Testis (tissue), 3 donors: ENCODE measurements around the gene ARID1A. TPM values are rescaled to one million over a fixed set of nuclear protein-coding genes. Genes with fewer than 3 reads are reported as not detected.

Experiments used
- DNase-seq: peaks from one replicate; pipeline ENCODE4 v3.0.0-alpha.2; 2019
- H3K27ac ChIP-seq, 2 donors: fragments of 200-600 bp; sonication (generic); one replicate each; pipeline ENCODE4 v1.5.1; 2019
- H3K27me3 ChIP-seq: fragments of 200-600 bp; sonication (generic); one replicate; pipeline ENCODE4 v1.5.1; 2019
- H3K36me3 ChIP-seq: fragments of 200-600 bp; sonication (generic); one replicate; pipeline ENCODE4 v1.5.1; 2017; ENCODE audit warnings: low read depth; ENCODE audit errors: missing control alignments
- H3K4me1 ChIP-seq: fragments of 200-600 bp; sonication (generic); one replicate; pipeline ENCODE4 v1.5.1; 2019
- H3K4me3 ChIP-seq, 2 donors: fragments of 200-600 bp; sonication (generic); one replicate each; pipeline ENCODE4 v1.5.1; 2017 to 2019
- H3K9me3 ChIP-seq: fragments of 200-600 bp; sonication (generic); one replicate; pipeline ENCODE4 v1.5.1; 2017
- CTCF ChIP-seq, 3 experiments: fragments of 450-650 bp in 2 of 3; fragments of 200-600 bp in 1 of 3; sonication (generic) in 1 of 3; IDR thresholded peaks; one replicate each; pipeline ENCODE4 v1.5.1; 2016 to 2019; ENCODE audit warnings: antibody characterized with exemption in 3 of 3, mild to moderate bottlenecking in 2 of 3, moderate library complexity in 1 of 3
- POLR2A ChIP-seq: fragments of 450-650 bp; IDR thresholded peaks from one replicate; pipeline ENCODE4 v1.6.1; 2017; ENCODE audit warnings: antibody characterized with exemption, mild to moderate bottlenecking, moderate library complexity
- WGBS, 2 donors: methylation state at CpG; one replicate each; pipeline ENCODE4 v1.1.5; 2018; 5-methylcytosine and 5-hydroxymethylcytosine counted together
- intact Hi-C: fragments of 100-400 bp; cut with DNase I; formaldehyde crosslinking; loops from one replicate; pipeline ENCODE4 v1.15.1; 2023; ENCODE audit warnings: low total_unique reads
- polyA plus RNA-seq: library from polyadenylated mRNA; stranded (reverse); fragments of 350-450 nt; fragmentation: Illumina TruSeq; extraction: RNeasy Lipid Tissue Mini Kit (QIAGEN cat#74804); gene quantifications from one replicate; pipeline ENCODE4 v1.2.3, GENCODE V29; 2014; ENCODE audit warnings: low read depth, low replicate concordance; ENCODE audit not compliant: insufficient read depth
- total RNA-seq, 2 donors: library from RNA; depleted of rRNA; stranded (reverse); fragments of >200 nt; gene quantifications; one replicate each; pipeline ENCODE4 v1.2.3, GENCODE V29; 2016

The ARID1A gene
- total and polyA plus RNA-seq, 3 donors from 2014 or later = 53.7 to 119 (median 106) TPM

DNA sequence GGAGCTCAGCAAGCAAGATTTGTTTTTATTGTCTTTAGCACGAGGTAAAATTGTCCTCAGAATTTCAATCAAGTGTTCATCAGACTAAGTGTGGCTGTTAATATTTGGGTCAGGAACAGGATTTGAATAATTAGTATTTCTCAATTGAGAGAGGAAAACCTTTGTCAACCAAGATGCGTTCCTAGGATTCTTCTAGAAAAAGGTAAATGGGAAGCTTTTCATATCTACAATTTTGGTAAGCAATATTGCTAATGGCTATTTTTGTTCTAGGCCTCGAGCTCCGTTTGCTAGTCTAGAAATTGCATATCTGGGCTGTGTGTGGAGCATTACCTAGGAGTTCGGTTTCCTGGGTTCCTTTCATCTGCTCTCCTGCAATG is 87.8 kb downstream of the ARID1A start:
- H3K27me3 ChIP-seq = no peaks in the 10 kb centered on the region
- no peaks in the 10 kb centered on the region for H3K9me3 ChIP-seq
- no peak for DNase-seq
- 81 to 89% methylated on average over 5 of the region's 5 CpGs for WGBS, 2 donors
- H3K4me1 ChIP-seq = peaks cover 50% of the 10 kb centered on the region
- intact Hi-C loops = no loop called here
- peak overlapping the region in 1 of 2 donors; percentile 100 for H3K27ac ChIP-seq
- peaks cover 4% of the 10 kb centered on the region for H3K36me3 ChIP-seq
- no peak overlapping the region for H3K4me3 ChIP-seq
- no peak for TF ChIP-seq POLR2A
- TF ChIP-seq CTCF (IDR thresholded peaks at IDR 0.05) = no peak

DNA sequence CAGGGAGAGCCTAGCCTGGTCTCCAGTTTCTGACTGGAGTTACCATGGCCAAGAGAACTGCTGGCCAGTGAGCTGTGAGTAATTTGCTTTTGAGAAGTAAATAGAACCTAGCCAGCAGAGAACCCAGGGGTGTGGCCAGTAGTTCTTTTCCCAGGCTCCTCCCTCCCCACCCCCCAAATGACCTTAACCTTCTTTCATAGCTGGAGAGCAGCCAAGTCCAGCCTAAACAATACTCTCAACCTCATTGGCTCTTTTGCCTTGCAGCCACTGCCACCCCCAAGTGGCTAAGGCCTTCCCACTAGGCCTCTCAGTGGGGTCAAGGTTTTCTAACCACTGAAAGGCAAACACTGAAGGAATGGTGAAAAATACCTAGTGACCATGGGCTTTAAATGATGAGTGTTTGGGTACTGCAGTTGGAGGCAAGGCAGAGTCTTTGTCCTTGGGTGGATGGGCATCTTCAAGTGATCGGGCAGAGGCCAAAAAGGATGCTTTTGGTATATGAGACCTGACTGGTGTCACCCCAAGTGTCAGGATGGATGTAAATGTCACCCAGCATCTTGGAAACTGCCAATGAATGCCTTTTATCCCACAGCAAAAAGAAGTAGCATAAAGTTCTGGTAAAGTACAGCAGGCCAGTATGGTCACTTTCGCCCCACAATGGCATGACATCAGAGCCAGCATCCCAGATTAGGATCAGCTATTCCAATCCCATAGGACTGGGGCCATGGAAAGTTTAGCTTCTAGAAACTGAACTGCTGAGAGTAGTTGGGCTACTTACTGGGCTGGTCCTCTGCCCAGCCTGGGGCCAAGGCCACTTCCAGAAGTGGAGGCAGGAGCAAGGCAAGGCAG is 88.4 kb downstream of the ARID1A start:
- no peak overlapping the region for H3K4me3 ChIP-seq
- no peak for TF ChIP-seq CTCF (IDR thresholded peaks at IDR 0.05)
- TF ChIP-seq POLR2A = no peak
- H3K36me3 ChIP-seq = peaks cover 4% of the 10 kb centered on the region
- H3K27me3 ChIP-seq = no peaks in the 10 kb centered on the region
- no peaks in the 10 kb centered on the region for H3K9me3 ChIP-seq
- intact Hi-C loops = no loop called here
- WGBS, 2 donors = 69 to 71% methylated on average over 2 of the region's 2 CpGs
- peaks cover 53% of the 10 kb centered on the region for H3K4me1 ChIP-seq
- H3K27ac ChIP-seq = peak overlapping the region; percentile 35 to 100
- peak; percentile 81 for DNase-seq

DNA sequence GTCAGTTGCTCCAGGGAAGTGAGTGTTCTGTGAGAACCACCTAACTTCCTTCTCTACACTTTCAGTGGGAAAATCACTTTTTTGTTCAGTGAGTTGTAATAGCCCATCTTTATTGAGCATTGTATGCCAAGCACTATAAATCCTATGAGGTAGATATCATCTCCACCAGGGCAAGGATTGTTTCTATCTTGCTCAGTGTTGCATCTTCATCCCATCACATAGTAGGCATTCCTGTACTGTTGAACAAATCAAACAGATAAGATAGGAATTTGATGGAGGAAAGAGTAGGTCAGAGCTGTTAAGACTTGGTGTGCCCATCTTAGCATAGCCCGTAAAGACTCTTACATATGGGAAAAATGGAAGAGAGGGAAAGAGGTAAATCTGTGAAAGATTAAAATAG is 89.1 kb downstream of the ARID1A start:
- no peaks in the 10 kb centered on the region for H3K36me3 ChIP-seq
- peak overlapping the region; percentile 35 to 100 for H3K27ac ChIP-seq
- TF ChIP-seq CTCF (IDR thresholded peaks at IDR 0.05) = no peak
- TF ChIP-seq POLR2A = no peak
- no peaks in the 10 kb centered on the region for H3K9me3 ChIP-seq
- intact Hi-C loops = loop anchor here (5.0 kb wide), 1 partner anchor 88 kb away; the partner anchor contains the start of gene ARID1A
- DNase-seq = no peak
- H3K4me1 ChIP-seq = peaks cover 53% of the 10 kb centered on the region
- no peak overlapping the region for H3K4me3 ChIP-seq
- no peaks in the 10 kb centered on the region for H3K27me3 ChIP-seq
- 85 to 86% methylated on average over 1 of the region's 1 CpG for WGBS, 2 donors

GRCh38 chr1:26785611-26786436 is 90.0 kb downstream of the ARID1A start:
- H3K36me3 ChIP-seq = no peaks in the 10 kb centered on the region
- H3K9me3 ChIP-seq = no peaks in the 10 kb centered on the region
- TF ChIP-seq CTCF (IDR thresholded peaks at IDR 0.05) = no peak
- TF ChIP-seq POLR2A = no peak
- intact Hi-C loops = loop anchor here (5.0 kb wide), 1 partner anchor 89 kb away; the partner anchor contains the start of gene ARID1A
- no peaks in the 10 kb centered on the region for H3K27me3 ChIP-seq
- H3K4me1 ChIP-seq = peaks cover 53% of the 10 kb centered on the region
- 59 to 67% methylated on average over 5 of the region's 5 CpGs for WGBS, 2 donors
- peak overlapping the region; percentile 100 for H3K27ac ChIP-seq
- no peak overlapping the region for H3K4me3 ChIP-seq
- DNase-seq = peak; percentile 20
